Spinal cord (tissue), 10 donors: Measurements from ENCODE around the gene TENM3. TPM values are rescaled to one million over a fixed set of nuclear protein-coding genes. Genes with fewer than 3 reads are reported as not detected.

Experiments used
- DNase-seq, 6 donors: peaks; one replicate each; pipeline versions ENCODE4 v3.0.0 to v3.0.0-alpha.2; 2013 to 2015; ENCODE audit warnings: low spot score in 6 of 6, low read depth in 4 of 6
- H3K27ac ChIP-seq: one replicate; pipeline ENCODE4 v1.5.1; 2013; ENCODE audit warnings: low read depth, low read length, control low read depth
- H3K27me3 ChIP-seq: one replicate; pipeline ENCODE4 v1.6.1; 2013; ENCODE audit warnings: low read length; ENCODE audit not compliant: control insufficient read depth, insufficient read depth
- H3K36me3 ChIP-seq: one replicate; pipeline ENCODE4 v1.6.1; 2013; ENCODE audit warnings: low read length; ENCODE audit not compliant: control insufficient read depth, insufficient read depth
- H3K4me1 ChIP-seq: one replicate; pipeline ENCODE4 v1.6.1; 2013; ENCODE audit warnings: low read length; ENCODE audit not compliant: control insufficient read depth, insufficient read depth
- H3K4me3 ChIP-seq: one replicate; pipeline ENCODE4 v1.5.1; 2013; ENCODE audit warnings: low read depth, low read length, control low read depth
- H3K9me3 ChIP-seq: one replicate; pipeline ENCODE4 v1.6.1; 2013; ENCODE audit warnings: low read length; ENCODE audit not compliant: control insufficient read depth, insufficient read depth
- WGBS: methylation state at CpG from one replicate; pipeline ENCODE4 v1.1.5; 2013; ENCODE audit warnings: missing lambda C conversion rate; ENCODE audit not compliant: insufficient coverage; 5-methylcytosine and 5-hydroxymethylcytosine counted together
- polyA plus RNA-seq, 2 donors: library from polyadenylated mRNA; unstranded; fragments of 120-200 nt; gene quantifications; one replicate each; pipeline ENCODE4 v1.2.1, GENCODE V29; 2013; ENCODE audit not compliant: insufficient read length in 2 of 2
- total RNA-seq, 2 donors: library from RNA; depleted of rRNA in 1 of 2; stranded (reverse); fragments of 120-200 nt in 1 of 2; fragments of >200 nt in 1 of 2; gene quantifications; one replicate each; pipeline versions ENCODE4 v1.2.3 to v1.2.4, GENCODE V29; 2013 to 2014
- donor health status: healthy.

Gene TENM3
- total and polyA plus RNA-seq, 4 donors, result 25.8 to 57.5 (median 38.7) TPM

DNA sequence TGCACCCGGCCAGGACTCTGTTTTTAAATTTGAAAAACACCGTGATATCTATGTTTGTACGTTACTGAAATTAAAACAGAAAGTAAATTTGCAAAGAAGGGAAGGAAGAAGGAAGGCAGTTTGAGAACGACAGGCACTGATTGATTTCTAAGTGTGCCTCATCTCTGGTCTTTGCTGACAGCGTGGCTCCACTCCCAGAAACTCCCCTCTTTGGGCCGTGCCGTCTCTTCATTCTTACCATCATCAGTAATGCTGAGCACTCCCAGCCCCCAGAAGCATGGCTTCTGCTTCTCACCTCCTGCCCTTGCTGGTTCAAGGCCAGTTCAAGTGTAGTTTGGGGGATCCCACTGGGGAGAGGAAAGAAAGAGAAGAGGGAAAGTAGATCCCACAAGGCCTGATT, 85.3 kb downstream of the TENM3 start:
- Histone ChIP-seq H3K4me3 (no peak overlapping the region), H3K4me1 (no peaks in the 10 kb centered on the region), H3K27ac (no peak overlapping the region), H3K27me3 (no peaks in the 10 kb centered on the region), H3K9me3 (no peaks in the 10 kb centered on the region), H3K36me3 (no peaks in the 10 kb centered on the region)
- WGBS, result 98% methylated on average over 4 of the region's 7 CpGs
- no peak for DNase-seq

DNA sequence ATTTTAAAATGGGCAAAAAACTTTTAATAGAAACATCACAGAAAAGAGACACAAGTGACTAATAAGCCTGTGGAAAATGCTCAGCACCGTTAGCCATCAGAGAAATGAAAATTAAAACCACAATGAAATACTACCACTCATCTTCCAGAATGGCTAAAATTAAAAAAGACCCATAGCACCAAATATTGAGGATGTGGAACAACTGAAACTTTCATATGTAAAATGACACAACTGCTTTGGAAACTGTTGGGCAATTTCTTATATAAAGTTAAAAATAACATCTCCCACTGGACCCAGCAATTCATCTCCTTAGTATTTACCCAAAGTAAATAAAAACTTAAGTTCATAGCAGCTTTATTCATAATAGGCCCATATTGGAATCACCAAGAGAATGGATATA, 94.2 kb downstream of the TENM3 start:
- no peaks in the 10 kb centered on the region for H3K9me3 ChIP-seq
- H3K27ac ChIP-seq, result no peak overlapping the region
- H3K4me1 ChIP-seq, result no peaks in the 10 kb centered on the region
- no peak for DNase-seq
- no peak overlapping the region for H3K4me3 ChIP-seq
- WGBS, result no CpG with 5 or more reads among the region's 1 CpG
- no peaks in the 10 kb centered on the region for H3K27me3 ChIP-seq
- no peaks in the 10 kb centered on the region for H3K36me3 ChIP-seq

DNA sequence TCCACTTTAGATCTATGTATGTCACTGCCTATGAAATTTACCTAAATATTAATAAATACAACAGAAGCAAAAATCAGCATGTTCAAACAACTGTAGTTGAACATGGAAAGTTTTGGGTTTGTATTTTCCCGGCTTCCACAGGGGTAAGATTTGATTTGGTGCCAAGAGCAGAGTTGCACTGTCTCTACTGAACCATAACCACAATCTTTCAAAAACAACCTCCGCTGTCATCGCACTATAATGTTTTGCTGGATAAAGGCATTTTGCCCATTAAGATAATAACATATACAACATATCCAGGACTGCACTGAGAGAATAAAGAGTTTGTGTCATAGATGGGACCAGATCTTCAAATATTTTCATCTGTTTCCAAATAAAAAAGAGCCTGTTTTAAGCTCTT, 94.9 kb downstream of the TENM3 start:
- no peak overlapping the region for H3K27ac ChIP-seq
- DNase-seq, result no peak
- H3K9me3 ChIP-seq, result no peaks in the 10 kb centered on the region
- no CpG with 5 or more reads among the region's 3 CpGs for WGBS
- H3K36me3 ChIP-seq, result no peaks in the 10 kb centered on the region
- H3K4me1 ChIP-seq, result no peaks in the 10 kb centered on the region
- H3K4me3 ChIP-seq, result no peak overlapping the region
- no peaks in the 10 kb centered on the region for H3K27me3 ChIP-seq

GRCh38 chr4:182338746-182339145, 95.5 kb downstream of the TENM3 start:
- Histone ChIP-seq H3K27ac (no peak overlapping the region), H3K4me1 (no peaks in the 10 kb centered on the region), H3K36me3 (no peaks in the 10 kb centered on the region), H3K27me3 (no peaks in the 10 kb centered on the region), H3K9me3 (no peaks in the 10 kb centered on the region), H3K4me3 (no peak overlapping the region)
- DNase-seq, result no peak
- no CpG with 5 or more reads among the region's 2 CpGs for WGBS

DNA sequence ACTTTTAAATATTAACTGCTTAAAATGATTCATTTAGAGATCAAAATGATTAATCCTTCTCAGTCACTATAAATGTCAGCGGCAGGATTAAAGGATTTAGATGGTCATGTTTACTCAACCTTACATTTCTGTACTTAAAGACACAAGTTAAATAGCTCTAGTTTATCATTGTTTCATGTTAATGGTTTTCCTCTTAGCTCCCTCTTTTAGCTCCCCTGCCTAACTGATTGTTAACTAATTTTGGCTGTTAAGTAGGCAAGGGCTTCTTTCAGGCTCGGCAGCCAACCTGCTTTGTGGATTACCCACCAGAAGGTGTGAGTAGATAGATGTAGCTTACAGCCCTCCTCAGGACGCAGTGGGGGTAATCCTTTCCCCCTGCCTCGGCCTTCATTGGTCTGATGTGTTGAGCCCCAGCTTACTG, 96.0 kb downstream of the TENM3 start:
- no peak for DNase-seq
- Histone ChIP-seq H3K36me3 (no peaks in the 10 kb centered on the region), H3K4me3 (no peak overlapping the region), H3K27me3 (no peaks in the 10 kb centered on the region), H3K27ac (no peak overlapping the region), H3K9me3 (no peaks in the 10 kb centered on the region), H3K4me1 (no peaks in the 10 kb centered on the region)
- WGBS, result 56% methylated on average over 3 of the region's 4 CpGs

DNA sequence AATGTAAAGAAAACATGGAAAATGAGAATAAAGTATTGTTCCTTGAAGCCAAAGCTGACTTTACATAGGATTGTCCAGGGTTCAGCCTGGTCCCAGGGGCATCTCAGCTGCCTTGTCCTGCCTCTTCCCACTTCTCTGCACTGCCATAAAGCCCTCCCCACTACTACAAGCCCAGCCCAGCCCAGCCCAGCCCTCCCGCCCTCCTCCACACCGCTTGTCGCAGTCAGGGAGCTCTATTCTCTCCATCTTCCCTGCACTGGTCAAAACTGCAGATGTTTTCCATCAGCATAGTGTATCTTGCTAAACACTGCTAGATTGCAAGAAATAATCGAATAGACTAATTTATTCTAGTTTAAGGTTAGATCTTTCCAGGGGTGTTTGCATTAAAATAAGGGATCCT, 100.3 kb downstream of the TENM3 start:
- WGBS, result no CpG with 5 or more reads among the region's 4 CpGs
- H3K9me3 ChIP-seq, result no peaks in the 10 kb centered on the region
- H3K27ac ChIP-seq, result no peak overlapping the region
- H3K4me3 ChIP-seq, result no peak overlapping the region
- no peaks in the 10 kb centered on the region for H3K27me3 ChIP-seq
- no peaks in the 10 kb centered on the region for H3K36me3 ChIP-seq
- H3K4me1 ChIP-seq, result no peaks in the 10 kb centered on the region
- DNase-seq, result no peak

DNA sequence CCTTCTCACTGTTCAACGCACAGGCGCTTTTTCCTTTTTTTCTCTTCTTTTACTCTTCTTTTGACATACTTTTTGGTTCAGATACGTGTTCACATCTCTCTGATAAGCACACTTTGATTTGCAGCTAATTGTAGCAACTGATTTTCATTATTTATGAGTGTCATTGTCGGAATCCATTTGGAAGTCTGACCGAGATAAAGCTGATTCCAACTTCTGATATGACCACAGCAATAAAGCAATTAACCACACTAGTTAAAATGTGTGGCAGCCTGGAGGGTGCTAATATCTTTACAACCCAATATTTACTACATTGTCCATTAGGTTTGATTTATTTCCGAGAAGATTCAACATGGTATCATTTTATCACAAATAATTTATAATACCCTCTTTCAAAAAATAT, 101.8 kb downstream of the TENM3 start:
- no peak for DNase-seq
- no peaks in the 10 kb centered on the region for H3K4me1 ChIP-seq
- no peak overlapping the region for H3K4me3 ChIP-seq
- no peaks in the 10 kb centered on the region for H3K36me3 ChIP-seq
- no peaks in the 10 kb centered on the region for H3K9me3 ChIP-seq
- no peak overlapping the region for H3K27ac ChIP-seq
- H3K27me3 ChIP-seq, result no peaks in the 10 kb centered on the region
- 100% methylated on average over 2 of the region's 6 CpGs for WGBS

GRCh38 chr4:182346250-182346649, 103.0 kb downstream of the TENM3 start:
- WGBS, result no CpG with 5 or more reads among the region's 7 CpGs
- DNase-seq, result no peak
- Histone ChIP-seq H3K27me3 (no peaks in the 10 kb centered on the region), H3K4me3 (no peak overlapping the region), H3K27ac (no peak overlapping the region), H3K4me1 (no peaks in the 10 kb centered on the region), H3K36me3 (no peaks in the 10 kb centered on the region), H3K9me3 (no peaks in the 10 kb centered on the region)

- Histone ChIP-seq H3K36me3 (no peaks in the 10 kb centered on the region), H3K27ac (no peak overlapping the region), H3K27me3 (no peaks in the 10 kb centered on the region), H3K9me3 (no peaks in the 10 kb centered on the region), H3K4me3 (no peak overlapping the region), H3K4me1 (no peaks in the 10 kb centered on the region)
- whole genome bisulfite sequencing, result 88% methylated on average over 8 of the region's 11 CpGs
- DNase-seq, result no peak
Measured at GRCh38 chr4:182346675-182347375, 103.6 kb downstream of the TENM3 start.

DNA sequence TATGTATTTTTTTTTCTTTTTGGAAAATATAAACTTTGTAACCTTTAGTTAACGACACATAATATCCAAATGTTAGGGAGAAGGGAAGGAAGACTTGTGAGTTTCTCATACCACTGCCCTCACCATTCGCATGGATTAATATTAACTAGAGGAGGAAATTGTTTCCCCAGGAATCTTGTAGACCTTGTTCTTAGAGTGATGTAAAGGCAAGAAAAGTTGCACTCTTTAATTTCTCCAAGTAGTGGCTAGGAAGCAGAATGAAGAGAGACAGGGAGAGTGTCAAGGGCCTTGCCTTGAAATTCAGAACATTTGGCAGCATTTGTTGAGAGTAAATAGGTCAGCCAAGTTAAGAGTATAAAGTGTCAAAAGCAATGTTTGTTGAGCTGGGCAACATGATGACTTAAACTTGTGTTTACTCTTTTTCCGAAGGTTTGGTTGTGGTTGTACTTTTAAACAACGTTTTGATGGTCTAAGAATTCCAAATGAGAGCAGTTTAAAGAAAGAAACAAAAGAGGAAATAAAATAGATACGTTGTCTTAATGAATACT, 105.7 kb downstream of the TENM3 start:
- H3K36me3 ChIP-seq, result no peaks in the 10 kb centered on the region
- H3K4me3 ChIP-seq, result no peak overlapping the region
- WGBS, result 100% methylated on average over 1 of the region's 5 CpGs
- no peaks in the 10 kb centered on the region for H3K4me1 ChIP-seq
- no peak for DNase-seq
- no peaks in the 10 kb centered on the region for H3K27me3 ChIP-seq
- no peaks in the 10 kb centered on the region for H3K9me3 ChIP-seq
- H3K27ac ChIP-seq, result no peak overlapping the region
